Measurements from ENCODE around the gene CMIP.

CMIP gene

DNA sequence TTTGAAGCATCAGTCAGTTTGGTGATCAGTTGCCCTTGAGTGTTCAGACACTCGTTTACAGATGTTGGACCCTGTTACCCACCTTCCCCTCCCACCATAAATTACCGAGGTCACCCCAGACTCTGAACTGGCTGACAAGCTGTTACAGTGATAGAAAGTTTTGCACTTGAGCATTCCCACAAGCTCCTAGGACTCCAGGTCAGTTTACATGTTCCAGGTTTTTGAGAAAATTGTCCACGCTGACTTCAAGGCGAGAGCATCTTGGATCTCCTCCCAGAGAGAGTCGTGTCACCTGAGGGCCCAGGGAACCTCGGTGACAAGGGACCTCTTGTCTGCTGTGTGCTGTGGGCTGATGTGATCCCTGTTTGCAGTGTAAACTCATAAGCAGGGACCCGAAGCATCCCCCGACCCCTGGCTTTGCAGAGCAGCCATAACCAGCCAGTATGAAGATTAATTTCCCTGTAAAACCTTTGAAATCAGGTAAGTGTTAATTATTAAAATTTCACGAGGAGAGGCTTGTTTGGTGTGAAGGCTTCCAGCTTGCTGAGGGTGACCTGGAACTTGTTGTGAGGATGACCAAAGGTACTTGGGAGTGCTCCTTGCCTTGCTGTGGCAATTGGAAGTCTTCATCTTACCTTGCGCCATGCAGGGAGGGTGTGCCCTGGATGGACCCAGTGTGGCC, 91.2 kb downstream of the CMIP start:
- no peak for DNase-seq (ENCODE audit: low read depth)

DNA sequence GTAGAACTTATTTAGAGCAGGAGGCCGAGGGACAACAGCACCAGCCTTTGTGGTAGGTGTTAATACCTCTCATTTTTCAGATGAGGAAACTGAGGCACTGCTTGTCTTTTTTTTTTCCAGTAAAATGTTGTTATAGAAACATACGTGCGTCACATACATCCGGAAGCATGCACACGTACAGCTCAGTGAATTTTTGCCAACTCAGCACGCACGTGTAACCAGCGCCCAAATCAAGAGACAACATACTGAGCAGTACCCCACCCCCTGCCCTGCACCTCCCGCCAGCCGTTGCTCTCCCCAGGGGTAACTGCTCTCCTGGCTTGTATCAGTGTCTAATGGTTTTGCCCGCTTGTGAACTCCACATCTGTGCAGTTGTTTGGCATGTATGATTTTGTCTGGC, 92.0 kb downstream of the CMIP start:
- no peak for DNase-seq (ENCODE audit: low read depth)

DNA sequence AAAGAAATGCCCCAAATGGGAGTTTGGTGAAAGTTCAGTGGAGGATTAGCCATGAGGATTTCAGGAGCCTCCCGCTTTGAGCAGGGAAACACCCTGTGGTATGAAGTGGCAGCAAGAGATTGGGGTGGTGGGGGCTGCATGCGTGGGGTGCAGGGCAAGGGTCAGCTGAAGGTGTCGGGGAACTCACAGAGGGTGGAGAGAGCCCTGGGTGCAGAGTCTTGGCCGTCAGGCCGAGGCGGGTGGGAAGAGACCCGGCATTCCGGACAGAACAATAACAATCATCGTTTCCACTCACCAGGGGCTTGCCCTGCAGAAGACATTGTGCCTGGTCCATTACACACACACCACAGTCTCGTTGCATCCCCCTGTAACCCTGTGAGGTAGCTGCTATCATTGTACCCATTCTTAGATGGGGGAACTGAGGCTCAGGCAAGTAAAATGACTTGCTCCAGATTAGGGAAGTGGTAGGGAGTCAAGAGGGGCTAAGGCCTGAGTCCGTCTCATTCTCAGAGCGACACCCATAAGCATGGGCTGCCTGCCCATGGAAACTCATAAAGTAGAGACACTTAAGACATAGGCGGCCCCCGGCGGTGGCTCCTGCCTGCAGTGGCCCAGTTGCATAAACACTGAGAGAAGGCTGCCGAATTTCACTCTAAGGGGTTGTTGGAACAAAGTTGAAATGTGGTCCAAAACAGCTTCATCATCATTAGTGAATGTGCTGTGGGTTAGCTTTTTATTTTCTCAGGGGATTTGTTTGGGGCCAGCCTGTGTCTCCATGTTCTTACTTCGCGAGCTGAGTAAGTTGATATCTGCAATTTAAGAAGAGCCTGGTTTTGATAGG, 93.3 kb downstream of the CMIP start:
- DNase-seq (ENCODE audit: low read depth): no peak

DNA sequence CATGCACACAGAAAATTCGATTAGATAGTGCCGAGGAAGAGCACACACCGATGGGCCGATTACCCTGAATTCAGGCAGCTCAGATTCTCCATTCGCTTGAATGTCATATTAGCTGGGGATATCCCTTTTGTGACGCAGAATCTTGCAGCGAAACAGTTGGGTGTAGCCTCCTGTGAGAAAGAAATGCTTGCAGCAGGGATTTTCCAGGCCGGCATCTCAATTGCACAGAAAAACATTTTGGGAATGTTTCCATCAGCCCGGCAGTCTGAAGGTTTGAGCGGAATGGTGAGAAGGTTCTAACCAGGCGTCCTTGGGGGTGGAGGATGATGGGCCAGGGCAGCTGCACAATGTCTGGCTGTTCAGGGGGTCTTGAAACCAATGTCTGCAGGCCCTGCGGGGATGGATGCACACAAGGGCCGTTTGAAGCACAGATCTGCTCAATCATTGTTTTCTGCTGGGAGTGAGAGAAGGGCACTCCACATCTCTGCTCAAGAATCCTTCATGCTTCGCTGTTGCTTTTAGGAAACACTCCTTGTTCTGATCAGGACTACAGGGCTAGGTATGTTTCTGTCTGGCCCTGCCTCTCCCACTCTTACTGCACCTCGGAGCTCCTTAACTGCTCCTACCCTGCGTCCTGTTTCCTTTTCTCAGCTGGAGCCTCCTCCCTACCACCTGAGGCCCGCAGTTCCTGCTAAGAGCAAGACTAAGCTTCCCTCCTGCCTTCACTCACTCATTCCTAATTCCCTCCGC, 94.6 kb downstream of the CMIP start:
- DNase-seq (ENCODE audit: low read depth): no peak

DNA sequence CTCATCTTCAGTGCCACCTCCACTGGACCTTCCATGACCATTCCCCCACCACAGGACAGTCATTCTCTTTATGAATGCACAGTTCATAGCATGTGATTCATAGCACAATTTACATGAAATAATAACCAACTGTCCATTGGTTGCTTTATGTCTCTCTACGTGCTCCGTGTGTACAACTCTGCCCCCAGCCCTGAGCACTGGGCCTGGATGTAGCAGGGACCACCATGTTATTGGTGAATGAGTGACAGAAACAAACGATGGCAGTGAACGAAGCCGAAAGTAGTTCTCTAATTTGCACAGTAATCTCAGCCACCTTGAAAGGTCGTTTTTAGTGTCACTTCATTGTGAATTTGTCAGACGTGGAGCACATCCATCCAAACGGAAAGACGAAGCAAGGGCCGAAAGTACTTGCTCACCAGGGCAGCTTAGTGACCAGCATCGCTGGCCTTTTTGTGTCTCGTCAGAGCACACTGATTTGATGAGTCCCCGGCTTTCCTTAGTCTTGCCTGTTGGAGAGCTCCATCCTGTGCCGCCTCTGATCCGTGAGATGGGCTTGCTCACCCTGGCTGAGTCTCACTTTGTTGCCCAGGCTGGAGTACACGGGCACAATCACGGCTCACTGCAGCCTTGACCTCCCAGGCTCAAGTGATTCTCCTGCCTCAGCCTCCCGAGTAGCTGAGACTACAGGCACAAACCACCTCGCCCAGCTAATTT, 95.3 kb downstream of the CMIP start:
- no peak for DNase-seq (ENCODE audit: low read depth)

DNA sequence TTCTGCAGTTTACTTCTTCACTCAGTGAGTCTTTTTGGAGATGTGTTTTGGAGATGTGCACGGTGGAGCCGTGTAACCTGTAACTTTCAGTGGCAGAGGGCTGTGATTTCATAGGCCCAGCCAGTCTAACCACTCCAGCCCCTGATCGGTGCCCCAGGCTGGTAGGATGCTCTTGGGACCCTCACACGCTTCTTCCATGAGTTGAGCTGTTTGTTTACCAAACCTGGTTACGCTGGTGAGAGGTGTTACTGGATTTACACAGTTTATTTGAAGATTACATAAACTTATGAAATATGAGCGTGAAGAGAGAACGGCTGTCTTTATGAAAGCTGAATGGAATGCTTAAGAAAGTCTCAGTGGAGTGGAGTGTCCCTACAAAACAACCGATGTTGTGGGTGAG, 96.7 kb downstream of the CMIP start:
- no peak for DNase-seq (ENCODE audit: low read depth)

DNA sequence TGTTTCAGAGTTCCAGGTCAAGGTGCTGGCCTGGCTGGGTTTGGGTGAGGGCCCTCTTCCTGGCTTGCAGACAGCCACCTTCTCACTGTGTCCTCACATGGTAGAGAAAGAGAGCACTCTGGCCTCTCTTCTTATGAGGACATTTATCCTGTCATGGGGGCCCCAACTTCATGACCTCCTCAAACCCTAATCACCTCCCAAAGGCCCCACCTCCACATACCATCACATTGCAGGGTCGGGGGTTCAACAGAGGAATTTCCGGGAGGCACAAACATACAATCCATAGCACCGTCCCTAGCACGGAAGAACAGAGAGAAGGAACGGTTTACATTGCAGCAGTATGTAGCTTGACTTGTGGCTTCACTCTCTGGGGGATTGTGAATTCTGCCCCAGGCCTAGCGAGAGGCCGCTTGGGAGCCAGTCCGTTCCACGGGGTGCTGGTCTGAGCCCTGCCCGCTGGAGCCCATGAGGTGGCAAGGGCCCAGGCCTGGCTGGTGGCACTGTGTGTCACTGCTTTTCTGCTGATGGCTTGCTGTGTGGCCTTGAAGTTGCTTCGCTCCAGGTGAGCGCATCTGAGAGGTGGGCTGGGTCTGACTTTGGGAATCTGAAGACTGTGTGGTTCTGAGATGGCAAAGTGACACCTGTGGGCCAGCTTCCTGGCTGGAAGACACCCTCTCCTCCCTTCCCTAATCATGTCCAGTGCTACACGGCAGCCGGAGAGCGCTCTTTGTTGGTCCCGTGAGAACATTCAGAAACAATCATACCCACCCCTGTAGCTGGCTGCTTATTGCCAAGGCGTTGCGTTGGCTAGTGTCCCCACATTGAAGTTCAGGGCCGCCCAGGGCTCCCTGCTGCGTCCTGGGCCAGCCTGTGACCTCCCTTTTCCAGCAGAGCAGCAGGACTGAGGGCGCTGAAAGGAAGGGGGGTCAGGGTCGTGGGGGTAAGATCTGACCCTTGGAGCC, 98.3 kb downstream of the CMIP start:
- DNase-seq (ENCODE audit: low read depth): no peak

DNA sequence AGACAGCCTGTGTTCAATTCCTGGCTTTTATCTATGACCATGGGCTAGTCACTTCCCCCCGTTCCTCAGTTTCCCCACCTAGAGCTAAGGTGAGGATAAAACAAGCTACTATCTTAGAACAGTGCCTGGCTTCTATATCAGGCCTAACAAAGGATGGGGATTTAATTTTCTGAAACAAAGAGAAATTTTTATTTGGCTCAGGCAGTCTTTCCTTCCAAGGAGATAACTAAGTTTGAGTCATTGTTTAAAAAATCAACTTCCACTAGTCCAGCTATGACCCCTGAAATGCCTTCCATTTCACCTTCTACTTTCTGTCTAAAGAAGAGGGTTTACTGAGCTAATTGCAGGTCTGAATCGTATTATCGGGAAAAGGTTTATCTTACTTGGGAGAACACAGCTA, 99.0 kb downstream of the CMIP start:
- DNase-seq (ENCODE audit: low read depth): no peak

DNA sequence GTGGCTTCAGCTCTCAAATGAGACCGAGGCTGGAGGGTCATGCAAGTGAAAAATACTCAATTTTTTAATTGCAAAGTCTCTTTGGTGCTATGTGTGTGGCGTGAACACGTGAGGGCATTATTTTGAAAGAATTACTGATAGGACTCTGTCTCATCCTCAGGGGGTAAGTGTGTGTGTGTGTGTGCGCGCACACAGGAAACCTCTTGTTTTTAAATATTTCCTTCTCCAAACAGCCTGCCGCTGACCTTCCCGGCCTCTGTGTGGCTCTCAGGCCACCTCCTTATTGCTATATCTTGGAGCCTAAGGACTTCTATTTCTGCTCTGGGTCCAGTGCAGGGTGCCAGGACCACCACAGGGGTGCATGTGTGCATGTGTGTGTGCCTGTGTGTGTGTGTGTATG, 99.7 kb downstream of the CMIP start:
- no peak for DNase-seq (ENCODE audit: low read depth)

DNA sequence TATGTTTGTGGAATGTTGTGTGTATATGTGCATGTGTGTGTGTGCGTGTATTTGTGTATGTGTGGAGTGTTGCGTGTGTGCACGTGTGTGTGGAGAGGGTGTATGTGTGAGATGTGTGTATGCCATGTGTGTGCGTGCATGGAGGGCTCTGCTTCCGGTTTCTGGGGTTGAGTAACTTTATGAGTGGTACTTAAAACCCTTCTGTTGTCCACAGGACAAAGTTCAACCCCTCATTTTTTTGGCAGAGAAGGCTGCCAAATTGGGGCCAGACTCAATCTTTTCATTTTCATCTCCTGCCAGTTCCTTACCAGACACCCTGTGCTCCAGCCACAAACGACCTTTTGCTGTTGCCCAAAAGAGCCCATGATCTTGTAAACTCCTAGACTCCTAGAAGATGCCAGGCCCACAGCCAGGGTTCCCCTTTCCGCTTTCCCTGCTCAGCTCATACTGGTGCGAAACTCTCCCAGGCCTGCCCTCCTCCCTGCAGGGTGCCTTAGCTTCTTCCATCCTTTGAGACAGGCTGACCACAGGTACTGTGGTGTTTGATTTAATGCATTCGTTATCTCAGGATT, 100.2 kb downstream of the CMIP start:
- no peak for DNase-seq (ENCODE audit: low read depth)

DNA sequence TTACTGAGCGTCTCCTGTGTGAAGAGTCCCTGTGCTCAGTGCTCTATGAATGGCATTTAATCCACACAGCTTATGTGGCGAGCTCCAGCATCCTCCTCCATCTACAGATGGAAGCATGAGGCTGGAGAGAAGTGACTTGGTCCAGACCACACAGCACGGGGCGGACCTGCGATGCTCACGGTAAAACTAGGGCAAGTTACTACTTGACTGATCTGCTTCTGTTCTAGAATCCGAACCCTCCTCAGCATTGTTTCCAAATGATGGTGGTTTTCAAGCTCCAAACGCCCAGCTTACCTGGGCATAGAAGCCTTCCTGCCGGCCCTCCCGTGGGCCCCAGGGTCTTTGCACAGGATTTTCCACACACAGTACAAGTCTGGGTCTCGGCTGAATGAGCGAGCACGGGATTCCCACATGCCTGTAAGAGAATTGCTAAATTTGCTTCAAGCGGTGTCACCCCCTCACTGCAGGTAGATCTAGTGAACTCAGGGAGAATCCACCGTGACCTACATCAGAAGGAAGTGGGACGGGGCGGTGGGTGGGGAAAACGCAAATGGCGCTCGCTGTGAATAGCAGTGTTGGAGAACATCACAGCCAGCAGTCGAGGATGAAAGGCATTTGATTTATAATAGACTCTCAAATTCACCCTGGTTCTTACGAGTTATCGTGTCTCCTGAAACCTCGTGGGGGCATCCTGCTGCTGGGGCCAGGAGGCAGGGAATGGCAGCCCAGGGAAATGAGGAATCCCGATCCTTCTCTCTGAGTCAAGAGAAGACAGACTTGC, 101.1 kb downstream of the CMIP start:
- DNase-seq (ENCODE audit: low read depth): no peak

DNA sequence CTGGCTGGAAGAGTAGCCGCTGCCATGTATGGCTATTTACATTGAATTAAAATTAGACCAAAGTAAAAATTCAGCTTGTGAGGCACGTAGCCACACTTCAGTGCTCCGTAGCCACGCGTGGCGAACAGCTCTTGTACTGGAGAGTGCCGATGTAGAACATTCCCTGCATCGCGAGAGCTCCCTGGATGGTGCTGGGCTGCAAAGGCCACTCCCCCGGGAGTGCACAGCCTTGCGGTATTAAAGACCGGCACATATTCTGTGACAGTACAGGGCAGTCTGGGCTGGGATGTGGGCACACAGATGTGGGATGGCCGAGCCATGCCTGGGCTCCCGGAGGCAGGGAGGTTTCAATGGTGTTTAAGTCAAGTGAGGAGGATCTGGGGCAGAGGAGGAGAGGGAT, 102.2 kb downstream of the CMIP start:
- no peak for DNase-seq (ENCODE audit: low read depth)

DNA sequence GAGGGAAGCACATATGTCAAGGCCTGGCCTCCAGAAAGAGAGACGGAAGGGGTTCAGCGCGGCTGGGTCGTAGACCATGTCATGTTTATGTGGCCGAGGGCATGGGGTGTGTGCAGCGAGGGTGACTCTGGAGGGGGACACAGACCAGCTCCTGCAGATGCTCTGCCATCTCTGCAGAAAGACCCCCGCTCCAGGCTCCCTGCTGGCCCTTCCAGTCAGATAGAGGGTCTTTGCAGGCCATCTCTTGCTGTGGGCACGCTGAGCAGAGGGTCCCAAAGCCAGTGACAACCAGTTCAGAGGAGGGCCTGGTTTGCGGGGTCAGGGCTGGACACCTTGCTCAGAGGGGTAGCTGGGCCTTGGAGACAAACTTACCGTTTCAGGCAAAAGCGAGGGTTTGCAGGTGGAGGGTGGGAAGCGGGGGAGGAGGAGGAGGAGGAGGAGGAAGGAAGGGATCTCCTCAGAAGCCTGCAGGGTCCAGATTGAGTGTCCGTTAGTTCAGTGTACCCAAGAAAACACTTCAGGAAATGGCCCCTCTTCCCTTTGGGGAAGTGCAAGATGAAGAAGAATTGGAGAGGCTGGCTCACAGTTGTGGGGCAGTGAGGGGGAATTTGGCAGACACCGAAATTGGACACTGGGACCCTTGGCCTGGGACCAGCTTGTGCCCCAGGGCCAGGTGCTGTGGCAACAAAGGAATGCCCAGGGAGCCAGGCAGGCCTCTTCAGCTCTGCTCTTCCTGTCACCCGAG, 102.8 kb downstream of the CMIP start:
- no peak for DNase-seq (ENCODE audit: low read depth)

DNA sequence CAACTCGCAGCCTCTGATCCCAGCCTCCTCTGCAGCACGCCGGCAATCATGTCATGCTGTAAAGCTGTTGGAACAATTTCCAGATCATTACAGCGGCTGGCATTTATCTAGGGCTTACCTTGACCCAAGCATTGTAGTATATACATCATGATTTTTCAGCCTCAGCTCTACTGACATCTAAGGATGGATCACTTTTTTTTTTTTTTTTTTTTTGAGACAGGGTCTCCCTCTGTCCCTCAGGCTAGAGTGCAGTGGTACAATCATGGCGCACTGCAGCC, 103.3 kb downstream of the CMIP start:
- DNase-seq (ENCODE audit: low read depth): no peak

DNA sequence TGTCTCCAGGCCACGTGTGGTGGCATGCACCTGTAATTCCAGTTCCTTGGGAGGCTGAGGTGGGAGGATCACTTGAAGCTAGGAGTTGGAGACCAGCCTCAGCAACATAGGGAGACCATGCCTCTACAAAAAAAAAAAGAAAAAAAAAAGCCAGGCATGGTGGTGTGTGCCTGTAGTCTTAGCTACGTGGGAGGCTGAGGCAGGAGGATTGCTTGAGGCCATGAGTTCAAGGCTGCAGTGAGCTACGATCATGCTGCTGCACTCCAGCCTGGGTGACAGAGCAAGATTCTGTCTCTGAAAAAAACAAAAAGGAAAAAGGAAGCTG, 103.9 kb downstream of the CMIP start:
- DNase-seq (ENCODE audit: low read depth): no peak

DNA sequence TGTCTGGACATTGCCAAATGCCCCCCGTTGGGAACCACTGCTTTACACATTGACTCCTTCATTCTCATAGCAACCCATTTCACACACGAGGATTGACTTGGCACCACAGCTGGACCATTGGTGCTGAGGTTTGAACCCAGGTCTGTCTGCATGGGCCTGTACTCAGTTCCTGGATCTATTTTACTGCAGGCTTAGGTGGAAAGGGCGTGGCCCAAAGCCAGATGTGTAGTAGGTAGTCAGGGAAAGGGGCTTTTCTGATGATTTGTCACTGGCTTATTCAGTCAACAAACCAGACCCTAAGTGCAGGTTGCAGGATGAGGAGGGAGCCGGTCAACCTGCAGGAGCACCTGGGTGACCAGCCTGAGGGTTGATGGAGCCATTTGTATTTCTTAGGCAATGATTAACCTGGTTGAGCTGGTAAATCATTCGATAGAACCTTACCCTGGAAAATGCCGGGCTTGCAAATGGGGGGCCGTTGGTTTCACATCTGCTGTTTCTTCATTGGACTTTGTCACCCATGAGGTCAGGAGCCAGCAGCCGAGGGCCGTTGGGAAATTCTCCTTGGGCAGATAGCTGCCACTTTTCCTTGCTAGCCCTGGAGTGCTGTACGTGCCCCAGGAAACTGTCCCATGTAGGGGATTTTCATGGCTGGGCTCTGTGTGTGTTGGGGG, 104.4 kb downstream of the CMIP start:
- no peak for DNase-seq (ENCODE audit: low read depth)

DNA sequence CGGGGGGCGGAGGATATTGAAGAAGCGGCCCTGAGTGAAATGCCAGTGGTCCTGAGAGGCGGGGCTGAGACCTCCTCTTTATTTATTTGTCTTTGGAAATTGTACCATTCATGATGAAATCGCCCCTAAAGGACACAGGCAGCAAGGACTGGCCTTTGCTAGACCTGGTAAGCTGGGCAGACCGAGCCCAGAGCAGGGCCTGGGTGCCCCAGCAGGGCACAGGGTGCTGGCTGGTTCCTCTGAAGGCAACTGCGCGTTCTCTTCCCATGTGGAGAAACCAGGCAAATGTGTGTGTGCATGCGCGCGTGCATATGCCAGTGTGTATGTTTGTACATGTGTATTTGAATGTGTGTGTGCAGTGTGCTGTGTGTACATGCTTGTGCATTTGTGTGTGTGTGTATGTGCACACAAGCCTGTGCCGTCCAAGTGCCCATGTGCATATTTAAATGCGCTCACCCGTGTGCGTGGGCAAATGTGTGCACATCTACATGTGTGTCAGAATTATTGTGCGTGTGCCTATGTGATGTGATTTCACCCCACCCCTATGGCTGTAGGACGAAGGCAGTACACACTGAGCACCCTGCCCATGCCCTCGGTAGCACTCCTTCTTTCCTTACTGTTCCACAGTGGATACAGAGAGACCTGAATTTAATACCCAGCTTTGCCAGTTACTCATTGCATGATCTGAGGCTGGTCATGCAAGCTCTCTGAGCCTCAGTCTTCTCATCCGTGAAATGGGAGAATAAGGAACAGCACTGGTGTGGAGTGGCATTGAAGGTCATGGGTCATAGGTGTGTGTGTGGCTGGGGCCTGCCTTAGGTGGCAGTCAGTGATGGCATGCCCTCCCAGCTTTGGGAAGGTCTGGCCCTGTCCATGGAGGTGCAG, 105.2 kb downstream of the CMIP start:
- DNase-seq (ENCODE audit: low read depth): no peak

DNA sequence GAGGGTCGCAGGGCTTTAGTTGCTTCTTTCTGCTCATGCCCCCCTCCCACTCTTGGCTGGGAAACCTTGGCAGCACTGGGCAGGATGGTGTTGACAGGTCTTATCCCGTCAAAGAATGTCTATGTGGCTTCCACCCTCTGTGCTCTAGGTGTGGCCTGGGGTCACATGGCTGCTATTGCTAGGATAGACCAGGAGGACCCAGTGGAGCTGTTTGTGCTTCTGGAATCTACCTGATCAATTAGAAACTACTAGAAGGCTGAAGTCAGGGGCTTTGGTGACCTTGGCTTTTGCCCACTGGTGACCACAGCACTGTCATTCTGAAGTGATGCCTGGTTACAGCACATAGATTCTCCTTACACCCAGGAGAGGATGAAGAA, 105.8 kb downstream of the CMIP start:
- DNase-seq (ENCODE audit: low read depth): no peak
